ENCODE measurements around the gene NALF2. TPM values are rescaled to one million over a fixed set of nuclear protein-coding genes. Genes with fewer than 3 reads are reported as not detected.

Gene NALF2
- total RNA-seq, 1 donor from 2014 or later, result 2.0 TPM

- Histone ChIP-seq H3K79me2 (ENCODE audit: insufficient read depth, low read length) (no peaks in the 10 kb centered on the region), H2AFZ (ENCODE audit: low read depth, low read length) (no peak overlapping the region), H4K20me1 (ENCODE audit: insufficient read depth, low read length) (no peaks in the 10 kb centered on the region), H3K36me3 (ENCODE audit: insufficient read depth, low read length) (no peaks in the 10 kb centered on the region), H3K4me2 (ENCODE audit: low read length) (no peak overlapping the region), H3K9me3 (ENCODE audit: insufficient read depth, low read depth, low read length) (no peaks in the 10 kb centered on the region), H3K27me3 (ENCODE audit: insufficient read depth, low read length) (peaks cover 5% of the 10 kb centered on the region), H3K4me1 (ENCODE audit: insufficient read depth, low read length) (no peaks in the 10 kb centered on the region), H3K9ac (ENCODE audit: low read length) (no peak overlapping the region), H3K4me3 (ENCODE audit: insufficient read depth, low read depth, low read length) (no peak overlapping the region), H3K27ac (ENCODE audit: low read depth, low read length) (no peak overlapping the region)
- DNase-seq (ENCODE audit: low read depth) (no peak), FAIRE-seq (no peak)
- Mint-ChIP-seq H3K36me3 (ENCODE audit: low read depth, unreplicated experiment) (no peaks in the 10 kb centered on the region), H3K27ac (ENCODE audit: unreplicated experiment) (no peak overlapping the region), H3K9me3 (ENCODE audit: unreplicated experiment) (no peaks in the 10 kb centered on the region), H3K4me1 (ENCODE audit: low read depth, unreplicated experiment) (no peaks in the 10 kb centered on the region), H3K27me3 (ENCODE audit: low read depth, unreplicated experiment) (peaks cover 2% of the 10 kb centered on the region), H3K4me3 (ENCODE audit: unreplicated experiment) (peak overlapping the region; percentile 57)
- TF ChIP-seq EZH2 (IDR thresholded peaks at IDR 0.05; ENCODE audit: insufficient read depth, low read length) (no peak), CTCF (IDR thresholded peaks at IDR 0.05; ENCODE audit: insufficient read depth, low read depth, low read length) (no peak)
Observed at GRCh38 chrX:69503228-69503781, 821 bp upstream of the NALF2 start.

- Histone ChIP-seq H3K36me3 (ENCODE audit: insufficient read depth, low read length) (no peaks in the 10 kb centered on the region), H3K27ac (ENCODE audit: low read depth, low read length) (no peak overlapping the region), H4K20me1 (ENCODE audit: insufficient read depth, low read length) (no peaks in the 10 kb centered on the region), H3K4me1 (ENCODE audit: insufficient read depth, low read length) (no peaks in the 10 kb centered on the region), H3K9me3 (ENCODE audit: insufficient read depth, low read depth, low read length) (no peaks in the 10 kb centered on the region), H3K9ac (ENCODE audit: low read length) (no peak overlapping the region), H3K4me3 (ENCODE audit: insufficient read depth, low read depth, low read length) (no peak overlapping the region), H3K4me2 (ENCODE audit: low read length) (peak overlapping the region; percentile 72), H3K79me2 (ENCODE audit: insufficient read depth, low read length) (no peaks in the 10 kb centered on the region), H2AFZ (ENCODE audit: low read depth, low read length) (no peak overlapping the region), H3K27me3 (ENCODE audit: insufficient read depth, low read length) (peaks cover 5% of the 10 kb centered on the region)
- DNase-seq (ENCODE audit: low read depth), result no peak
- TF ChIP-seq EZH2 (IDR thresholded peaks at IDR 0.05; ENCODE audit: insufficient read depth, low read length) (no peak), CTCF (IDR thresholded peaks at IDR 0.05; ENCODE audit: insufficient read depth, low read depth, low read length) (no peak)
- no peak overlapping the region for H3K27ac Mint-ChIP-seq (ENCODE audit: unreplicated experiment)
- H3K36me3 Mint-ChIP-seq (ENCODE audit: low read depth, unreplicated experiment), result no peaks in the 10 kb centered on the region
- H3K4me3 Mint-ChIP-seq (ENCODE audit: unreplicated experiment), result peak overlapping the region; percentile 60
- no peaks in the 10 kb centered on the region for H3K9me3 Mint-ChIP-seq (ENCODE audit: unreplicated experiment)
- H3K27me3 Mint-ChIP-seq (ENCODE audit: low read depth, unreplicated experiment), result peaks cover 6% of the 10 kb centered on the region
- H3K4me1 Mint-ChIP-seq (ENCODE audit: low read depth, unreplicated experiment), result no peaks in the 10 kb centered on the region
- FAIRE-seq, result no peak
Observed at GRCh38 chrX:69504626-69505612, 793 bp downstream of the NALF2 start.

Measured in astrocyte (in vitro differentiated cells and primary cell).